GM21576 (cell line): ENCODE measurements around the gene DES.

Source experiments
- ATAC-seq: cut with Tn5 transposase; IDR thresholded peaks from one replicate; pipeline ENCODE4 v1.9.1; 2021; ENCODE audit warnings: mild to moderate bottlenecking, moderate library complexity; ENCODE audit not compliant: unreplicated experiment

Gene DES

GRCh38 chr2:219452361-219453317 is 34.5 kb downstream of the DES start:
- no peak for ATAC-seq

DNA sequence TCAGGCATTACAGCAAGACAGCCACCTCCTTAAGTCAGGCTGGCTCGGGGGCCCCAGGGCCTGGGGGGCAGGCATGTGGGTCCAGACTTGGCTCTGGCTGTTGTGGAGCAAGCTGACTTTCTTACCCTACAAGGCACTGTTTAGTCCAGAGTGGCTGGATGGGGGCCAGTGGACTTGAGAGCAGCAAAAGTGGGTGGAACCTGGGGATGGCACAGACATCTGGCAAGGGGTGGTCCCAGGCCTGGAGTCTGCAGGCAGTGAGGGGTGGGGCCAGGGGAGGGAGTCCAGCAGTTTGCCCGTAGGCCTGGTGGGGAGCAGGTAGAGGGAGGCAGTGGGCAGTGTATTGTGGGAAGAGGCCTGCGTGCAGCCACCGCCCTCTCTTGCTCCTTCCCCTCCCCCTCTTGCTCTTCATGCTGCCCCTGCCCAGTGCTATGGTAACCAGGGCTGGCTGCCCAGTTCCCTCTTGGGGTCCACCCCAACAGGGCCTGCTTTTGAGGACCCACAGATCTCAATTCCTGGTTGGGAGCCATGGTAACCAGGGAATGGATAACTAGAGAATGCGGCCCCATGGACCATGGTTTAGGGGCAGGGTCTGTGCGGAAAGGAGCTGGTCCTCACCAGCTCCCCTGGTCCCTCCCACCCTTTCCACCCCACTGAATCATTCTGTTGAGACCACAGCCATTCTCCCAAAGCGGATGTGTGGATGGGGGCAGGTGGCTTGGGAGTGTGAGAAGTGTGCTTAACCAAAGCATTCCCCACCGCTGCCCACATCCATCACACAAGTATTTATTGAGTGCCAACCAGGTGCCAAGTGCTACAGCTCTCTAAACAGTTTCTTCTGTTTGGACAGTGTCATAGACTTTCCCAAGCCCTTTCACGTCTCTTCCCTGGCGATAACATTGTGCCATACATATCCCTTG is 35.8 kb downstream of the DES start:
- no peak for ATAC-seq

DNA sequence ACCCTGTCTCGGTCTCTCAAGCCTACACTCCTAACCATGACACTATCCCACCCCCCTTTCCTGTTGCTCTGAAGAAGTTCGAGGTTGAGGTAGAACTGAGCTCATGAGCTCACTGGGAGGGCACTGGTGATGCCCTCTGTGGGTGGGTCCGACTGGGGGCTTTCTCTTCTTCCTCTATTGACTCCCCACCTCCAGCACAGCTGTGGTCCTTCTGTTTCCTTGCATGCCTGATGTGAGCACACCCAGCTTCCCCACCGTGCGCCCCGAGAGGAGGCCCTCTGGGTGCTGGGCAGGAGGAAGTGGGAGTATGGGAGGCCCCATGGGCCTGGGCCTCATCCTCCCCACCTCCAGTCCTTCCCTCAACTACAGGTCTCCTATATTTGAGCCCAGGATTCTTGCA is 37.4 kb downstream of the DES start:
- no peak for ATAC-seq

- no peak for ATAC-seq
These were observed 39.7 kb downstream of the DES start for GRCh38 chr2:219457784-219458369.

- no peak for ATAC-seq
These were observed 40.8 kb downstream of the DES start for GRCh38 chr2:219458996-219459395.

DNA sequence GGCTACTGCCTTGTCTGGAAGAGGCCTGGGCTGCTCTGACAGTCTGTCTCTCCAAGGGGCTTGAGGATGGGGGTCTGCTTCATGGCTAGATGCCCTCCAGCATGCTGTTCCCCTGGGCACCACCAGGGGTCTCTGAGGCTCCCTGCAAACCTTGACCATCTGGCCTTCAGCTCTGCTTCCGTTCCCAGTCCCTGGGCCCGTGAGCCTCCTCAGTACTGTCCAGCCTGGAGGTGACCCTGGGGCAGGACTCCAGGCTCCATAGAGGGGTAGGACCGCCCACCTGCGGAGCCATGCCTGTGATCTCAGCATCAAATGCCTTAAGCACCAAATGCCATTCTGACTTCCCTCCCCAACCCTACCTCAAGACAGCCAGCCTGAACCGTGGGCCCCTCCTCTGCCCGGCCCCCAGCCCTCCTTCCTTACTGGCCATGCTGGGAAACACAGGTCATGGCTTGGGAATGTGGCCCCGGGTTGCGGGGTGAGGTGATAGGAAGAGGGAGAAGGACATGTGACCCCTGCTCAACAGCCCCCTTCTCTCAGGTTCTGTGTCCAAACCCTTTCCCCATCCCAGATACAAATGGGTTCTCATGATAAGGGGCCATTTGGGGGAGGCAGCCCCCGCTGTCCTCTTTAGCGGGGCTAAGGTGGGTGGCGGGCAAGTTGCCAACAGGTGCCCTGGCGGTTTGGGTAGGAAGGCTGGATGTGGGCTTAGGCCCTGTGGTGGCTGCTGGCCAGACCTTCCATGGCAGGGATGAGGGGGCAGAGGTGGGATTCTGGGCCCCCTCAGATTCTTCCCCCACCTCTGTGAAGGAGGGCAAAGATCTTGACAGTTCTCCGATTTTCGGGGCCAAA is 41.5 kb downstream of the DES start:
- no peak for ATAC-seq

GRCh38 chr2:219460424-219460926 is 42.3 kb downstream of the DES start:
- no peak for ATAC-seq

DNA sequence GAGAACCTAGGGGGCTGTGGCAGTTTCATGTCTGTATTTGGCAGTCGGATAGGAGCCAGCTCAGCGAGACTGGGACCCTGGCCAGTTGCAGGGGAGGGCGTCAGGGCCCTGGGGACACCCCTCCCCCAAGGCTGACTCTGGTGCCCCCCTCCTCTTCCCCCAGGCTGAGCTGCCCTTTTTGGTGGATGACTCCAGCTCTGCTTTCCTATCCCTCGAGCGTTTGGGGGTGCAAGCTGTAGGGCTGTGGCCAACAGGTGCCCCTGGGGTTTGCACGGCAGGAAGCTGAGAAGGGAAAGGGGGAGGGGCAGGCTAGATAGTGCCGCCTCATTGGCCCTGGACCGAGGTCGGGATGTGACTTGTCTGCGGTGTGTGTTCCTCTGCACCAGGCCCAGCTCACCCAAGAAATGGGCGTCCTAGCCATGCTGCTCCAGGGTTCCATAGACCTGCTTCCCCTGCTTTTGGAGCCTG is 42.9 kb downstream of the DES start:
- ATAC-seq = no peak

DNA sequence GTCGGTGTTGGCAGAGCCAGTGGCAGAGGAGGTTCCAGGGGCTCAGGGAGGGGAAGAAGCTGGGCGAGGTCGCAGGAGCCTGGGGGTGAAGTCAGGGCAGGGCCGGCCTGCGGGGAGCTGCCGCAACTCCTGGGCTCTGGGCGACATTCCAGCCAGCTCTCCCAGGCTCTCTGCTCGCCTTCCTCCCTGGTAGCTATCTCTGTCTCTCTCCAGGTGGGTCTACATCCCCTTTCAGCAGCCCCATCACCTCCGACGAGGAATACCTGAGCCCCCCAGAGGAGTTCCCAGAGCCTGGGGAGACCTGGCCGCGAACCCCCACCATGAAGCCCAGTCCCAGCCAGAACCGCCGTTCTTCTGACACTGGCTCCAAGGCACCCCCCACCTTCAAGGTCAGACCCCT is 43.5 kb downstream of the DES start:
- no peak for ATAC-seq

DNA sequence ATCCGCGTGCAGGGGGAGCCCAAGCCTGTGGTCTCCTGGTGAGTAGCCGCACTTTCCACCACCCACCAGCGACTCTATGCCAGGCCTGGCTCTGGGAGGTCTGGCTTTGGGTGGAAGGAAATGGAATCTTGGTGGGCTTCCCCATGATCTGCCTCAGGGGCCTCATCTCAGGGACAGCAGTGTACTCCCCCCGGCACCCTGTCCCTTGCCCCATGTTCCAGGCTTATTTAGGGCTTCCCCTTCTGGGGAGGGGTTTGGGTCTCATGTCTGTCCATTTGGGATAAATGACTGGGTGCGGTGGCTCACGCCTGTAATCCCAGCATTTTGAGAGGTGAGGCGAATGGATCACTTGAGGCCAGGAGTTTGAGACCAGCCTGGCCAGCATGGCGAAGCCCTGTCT is 44.2 kb downstream of the DES start:
- no peak for ATAC-seq

- ATAC-seq = no peak
These were observed 46.3 kb downstream of the DES start for GRCh38 chr2:219464286-219465032.

- ATAC-seq = no peak
These were observed 47.7 kb downstream of the DES start for GRCh38 chr2:219465659-219466561.

DNA sequence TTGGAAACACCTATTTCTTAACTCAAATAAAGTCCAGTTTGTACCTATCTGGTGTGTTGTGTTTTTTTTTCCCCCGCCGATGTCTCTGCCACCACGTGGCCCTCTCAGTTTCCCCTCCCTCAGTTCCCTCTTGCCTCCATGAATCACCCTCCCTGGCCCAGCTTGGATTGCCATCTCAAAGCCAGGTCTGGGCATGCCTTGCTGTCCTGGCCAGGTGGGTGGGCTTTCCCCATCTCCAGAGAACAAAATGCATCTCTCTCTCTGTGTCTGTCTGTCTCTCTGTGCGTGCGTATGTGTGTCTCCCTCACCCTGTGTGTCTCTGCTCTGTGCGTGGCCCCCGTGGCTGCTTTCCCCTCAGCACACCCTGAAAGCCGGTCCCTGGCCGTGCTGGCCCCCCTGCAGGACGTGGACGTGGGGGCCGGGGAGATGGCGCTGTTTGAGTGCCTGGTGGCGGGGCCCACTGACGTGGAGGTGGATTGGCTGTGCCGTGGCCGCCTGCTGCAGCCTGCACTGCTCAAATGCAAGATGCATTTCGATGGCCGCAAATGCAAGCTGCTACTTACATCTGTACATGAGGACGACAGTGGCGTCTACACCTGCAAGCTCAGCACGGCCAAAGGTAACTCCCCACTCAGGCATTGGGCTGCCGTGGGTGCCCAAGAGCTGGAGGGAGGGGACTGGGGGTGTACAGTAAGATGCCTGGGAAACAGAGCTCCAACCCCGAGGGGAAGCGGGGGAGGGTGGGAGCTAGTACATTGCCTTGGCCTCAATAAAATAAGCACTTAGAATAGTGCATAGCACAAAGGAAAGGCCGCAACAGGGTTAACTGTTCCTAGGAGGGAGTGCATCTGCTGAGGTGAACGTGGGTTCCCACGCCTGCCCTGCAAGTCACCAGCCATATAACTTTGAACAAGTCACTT is 48.9 kb downstream of the DES start:
- no peak for ATAC-seq

GRCh38 chr2:219467736-219468075 is 49.5 kb downstream of the DES start:
- no peak for ATAC-seq

GRCh38 chr2:219468410-219469185 is 50.4 kb downstream of the DES start:
- no peak for ATAC-seq

DNA sequence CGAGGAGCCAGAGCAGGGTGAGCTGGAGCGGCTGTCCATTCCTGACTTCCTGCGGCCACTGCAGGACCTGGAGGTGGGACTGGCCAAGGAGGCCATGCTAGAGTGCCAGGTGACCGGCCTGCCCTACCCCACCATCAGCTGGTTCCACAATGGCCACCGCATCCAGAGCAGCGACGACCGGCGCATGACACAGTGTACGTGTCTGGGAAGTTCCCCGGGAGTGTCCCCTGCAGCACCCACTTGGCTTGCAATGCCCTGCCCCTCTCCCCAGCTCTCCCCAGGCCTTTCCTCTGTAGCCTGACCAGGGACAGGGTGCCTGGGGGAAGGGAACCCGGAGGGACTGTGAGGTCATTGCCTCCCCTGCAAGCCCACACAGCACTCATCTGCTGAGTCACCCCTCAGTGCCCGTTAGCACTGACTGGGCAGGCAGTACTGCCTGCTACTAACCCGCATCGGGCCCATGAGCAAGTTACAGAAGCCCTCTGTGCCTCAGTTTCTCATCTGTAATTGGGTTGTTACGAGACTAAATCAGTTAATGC is 51.1 kb downstream of the DES start:
- no peak for ATAC-seq
